DOHH2 (cell line): ENCODE data around the gene PGBD5.

Experiments used
- H3F3A ChIP-seq: fragments of 200-600 bp; sonication (generic), shearing (Covaris generic); 2 replicates; pipeline ENCODE4 v1.6.0; 2016; ENCODE audit warnings: antibody characterized with exemption, mild to moderate bottlenecking; ENCODE audit not compliant: control insufficient read depth, insufficient read depth
- H3K27ac ChIP-seq: fragments of 200-600 bp; sonication (generic); 2 replicates; pipeline ENCODE4 v1.5.1; 2014; ENCODE audit warnings: low read depth, mild to moderate bottlenecking, low read length, moderate library complexity
- H3K27me3 ChIP-seq: fragments of 200-600 bp; sonication (generic); 2 replicates; pipeline ENCODE4 v1.6.1; 2014; ENCODE audit warnings: mild to moderate bottlenecking, low read length, mixed read lengths; ENCODE audit not compliant: control insufficient read depth
- H3K36me3 ChIP-seq: fragments of 200-600 bp; sonication (generic); 2 replicates; pipeline ENCODE4 v1.6.1; 2014; ENCODE audit warnings: mild to moderate bottlenecking, low read length, moderate library complexity, mixed read lengths; ENCODE audit not compliant: control insufficient read depth
- H3K4me1 ChIP-seq: fragments of 200-600 bp; sonication (generic); 2 replicates; pipeline ENCODE4 v1.6.1; 2014; ENCODE audit warnings: mild to moderate bottlenecking, low read length, mixed read lengths; ENCODE audit not compliant: control insufficient read depth
- H3K4me2 ChIP-seq: fragments of 200-600 bp; sonication (generic); 2 replicates; pipeline ENCODE4 v1.6.0; 2014; ENCODE audit warnings: mild to moderate bottlenecking, low read length, moderate library complexity
- H3K4me3 ChIP-seq: fragments of 200-600 bp; sonication (generic); 2 replicates; pipeline ENCODE4 v1.5.1; 2014; ENCODE audit warnings: mild to moderate bottlenecking, low read length, mixed read lengths
- H3K79me2 ChIP-seq: fragments of 200-600 bp; sonication (generic); 2 replicates; pipeline ENCODE4 v1.6.1; 2014; ENCODE audit warnings: mild to moderate bottlenecking, low read length, mixed read lengths; ENCODE audit not compliant: control insufficient read depth
- H3K9me2 ChIP-seq: fragments of 200-600 bp; sonication (generic); replicated peaks from 2 replicates; pipeline ENCODE4 v1.6.1; 2014; ENCODE audit warnings: mild to moderate bottlenecking, low read length, mixed read lengths; ENCODE audit not compliant: control insufficient read depth
- H3K9me3 ChIP-seq: fragments of 200-600 bp; sonication (generic); 2 replicates; pipeline ENCODE4 v1.6.1; 2014; ENCODE audit warnings: antibody characterized with exemption, low read length, mixed read lengths; ENCODE audit not compliant: control insufficient read depth, insufficient read depth
- H4K20me1 ChIP-seq: fragments of 200-600 bp; sonication (generic); 2 replicates; pipeline ENCODE4 v1.6.0; 2014; ENCODE audit warnings: low read depth, mild to moderate bottlenecking, antibody characterized with exemption, low read length, moderate library complexity; ENCODE audit not compliant: control insufficient read depth, insufficient read depth
- EZH2phosphoT487 ChIP-seq: fragments of 200-600 bp; sonication (generic); IDR thresholded peaks from 2 replicates; pipeline ENCODE4 v1.6.1; 2017; ENCODE audit warnings: borderline replicate concordance, mild to moderate bottlenecking, antibody characterized with exemption, low read length, moderate library complexity, mixed read lengths
- TF ChIP-seq, protein P1 (sequence below): fragments of 200-600 bp; sonication (generic); IDR thresholded peaks from one replicate; pipeline ENCODE4 v1.5.1; 2014; ENCODE audit warnings: antibody characterized with exemption, mild to moderate bottlenecking, low read depth, low read length; ENCODE audit not compliant: poor library complexity, severe bottlenecking

The PGBD5 gene

DNA sequence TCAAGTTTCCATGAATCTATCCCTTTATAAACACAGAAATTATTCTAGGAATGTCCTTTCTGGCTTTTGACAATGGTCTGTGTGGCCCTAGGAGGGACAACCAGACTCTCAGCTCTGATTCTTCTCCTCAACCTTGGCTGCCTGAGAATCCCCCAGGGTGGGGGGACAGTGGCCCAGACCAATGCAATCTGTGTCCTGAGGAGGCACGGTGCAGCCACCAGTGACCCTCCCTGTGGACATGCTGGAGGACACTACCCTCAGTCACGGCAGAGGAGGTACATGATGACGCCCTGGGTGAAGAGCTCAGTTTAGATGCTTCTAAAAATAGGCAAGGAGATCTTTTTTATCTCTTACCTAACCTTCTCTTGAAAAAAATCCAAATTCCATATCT is 91.7 kb downstream of the PGBD5 start:
- Histone ChIP-seq H3K36me3 (no peaks in the 10 kb centered on the region), H3K27ac (no peak overlapping the region), H4K20me1 (no peaks in the 10 kb centered on the region), H3K79me2 (no peaks in the 10 kb centered on the region), H3K4me1 (no peaks in the 10 kb centered on the region), H3K9me2 (no peaks in the 10 kb centered on the region), H3K4me3 (no peak overlapping the region), H3K9me3 (no peaks in the 10 kb centered on the region), H3K27me3 (no peaks in the 10 kb centered on the region), H3K4me2 (no peak overlapping the region), H3F3A (no peaks in the 10 kb centered on the region)
- TF ChIP-seq EZH2phosphoT487: no peak
- TF ChIP-seq, protein P1, sequence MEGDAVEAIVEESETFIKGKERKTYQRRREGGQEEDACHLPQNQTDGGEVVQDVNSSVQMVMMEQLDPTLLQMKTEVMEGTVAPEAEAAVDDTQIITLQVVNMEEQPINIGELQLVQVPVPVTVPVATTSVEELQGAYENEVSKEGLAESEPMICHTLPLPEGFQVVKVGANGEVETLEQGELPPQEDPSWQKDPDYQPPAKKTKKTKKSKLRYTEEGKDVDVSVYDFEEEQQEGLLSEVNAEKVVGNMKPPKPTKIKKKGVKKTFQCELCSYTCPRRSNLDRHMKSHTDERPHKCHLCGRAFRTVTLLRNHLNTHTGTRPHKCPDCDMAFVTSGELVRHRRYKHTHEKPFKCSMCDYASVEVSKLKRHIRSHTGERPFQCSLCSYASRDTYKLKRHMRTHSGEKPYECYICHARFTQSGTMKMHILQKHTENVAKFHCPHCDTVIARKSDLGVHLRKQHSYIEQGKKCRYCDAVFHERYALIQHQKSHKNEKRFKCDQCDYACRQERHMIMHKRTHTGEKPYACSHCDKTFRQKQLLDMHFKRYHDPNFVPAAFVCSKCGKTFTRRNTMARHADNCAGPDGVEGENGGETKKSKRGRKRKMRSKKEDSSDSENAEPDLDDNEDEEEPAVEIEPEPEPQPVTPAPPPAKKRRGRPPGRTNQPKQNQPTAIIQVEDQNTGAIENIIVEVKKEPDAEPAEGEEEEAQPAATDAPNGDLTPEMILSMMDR: no peak

DNA sequence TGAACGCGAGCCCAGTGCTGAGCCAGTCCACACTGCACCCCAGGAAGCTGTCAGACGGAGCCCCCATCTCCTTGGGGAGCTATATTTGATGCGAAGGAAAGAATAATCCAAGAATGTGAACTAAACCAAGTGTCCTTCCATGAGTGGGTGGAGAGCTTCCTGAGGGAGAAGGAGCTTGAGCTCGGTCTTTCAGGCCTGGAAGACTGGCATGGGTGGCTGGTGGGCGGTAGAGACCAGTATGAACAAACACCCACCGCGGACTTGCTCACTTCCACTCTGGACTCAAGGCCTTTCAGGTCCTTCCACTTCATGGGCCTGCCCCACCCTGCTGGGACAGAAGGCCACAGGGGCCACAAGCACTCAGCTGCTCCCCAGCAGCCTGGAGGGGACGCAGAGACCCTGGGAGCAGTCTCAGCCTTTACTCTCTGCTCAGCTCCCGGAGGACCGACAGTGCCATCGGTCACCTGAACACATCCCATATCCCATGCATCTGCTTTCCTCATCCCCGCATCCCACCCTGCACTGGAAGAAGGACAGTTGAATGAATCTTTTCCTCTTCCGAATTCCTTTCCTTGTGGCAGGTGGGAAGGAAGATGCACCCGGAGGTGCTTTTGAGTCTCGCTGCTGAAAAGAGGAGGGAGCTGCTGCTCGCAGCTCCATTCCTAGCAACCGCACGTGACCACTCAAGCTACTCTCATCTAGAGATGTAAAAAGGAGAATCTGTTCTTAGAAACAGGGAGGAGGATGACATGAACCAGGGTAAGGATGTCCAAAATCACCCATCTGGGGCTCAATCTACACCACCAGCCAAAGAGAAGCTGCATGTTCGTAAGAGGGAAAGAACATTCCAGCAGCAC is 92.3 kb downstream of the PGBD5 start:
- H3K27ac ChIP-seq: no peak overlapping the region
- no peaks in the 10 kb centered on the region for H3K9me2 ChIP-seq
- no peaks in the 10 kb centered on the region for H3K79me2 ChIP-seq
- H3K36me3 ChIP-seq: no peaks in the 10 kb centered on the region
- TF ChIP-seq EZH2phosphoT487: no peak
- TF ChIP-seq, protein P1: no peak
- H3K4me1 ChIP-seq: no peaks in the 10 kb centered on the region
- H4K20me1 ChIP-seq: no peaks in the 10 kb centered on the region
- H3K4me2 ChIP-seq: no peak overlapping the region
- H3K9me3 ChIP-seq: no peaks in the 10 kb centered on the region
- H3K4me3 ChIP-seq: no peak overlapping the region
- no peaks in the 10 kb centered on the region for H3K27me3 ChIP-seq
- H3F3A ChIP-seq: no peaks in the 10 kb centered on the region

DNA sequence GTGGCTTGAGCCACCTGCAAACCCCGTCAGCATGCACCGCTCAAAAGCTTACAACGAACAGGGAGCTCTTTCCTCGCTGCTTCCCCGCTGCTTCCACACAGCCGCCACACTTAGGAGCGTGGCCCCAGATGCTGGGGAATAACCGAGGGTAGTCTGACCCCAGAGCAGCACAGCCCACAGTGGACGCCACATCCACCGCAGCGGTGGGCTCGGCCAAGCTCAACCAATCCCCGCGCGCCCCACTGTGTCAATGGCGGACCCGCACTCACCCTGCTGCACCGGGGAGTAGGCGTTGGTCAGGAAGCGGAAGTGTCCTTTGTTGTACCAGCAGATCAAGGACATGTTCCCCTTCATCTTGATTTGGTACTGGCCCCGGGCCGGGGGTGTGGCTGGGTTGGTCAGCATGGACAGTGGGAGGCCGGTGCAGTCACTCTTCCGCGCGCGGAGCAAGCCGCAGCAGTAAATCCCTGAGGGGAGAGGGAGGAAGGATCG is 93.5 kb downstream of the PGBD5 start:
- H3K4me3 ChIP-seq: no peak overlapping the region
- no peaks in the 10 kb centered on the region for H3K36me3 ChIP-seq
- no peak for TF ChIP-seq EZH2phosphoT487
- TF ChIP-seq, protein P1: no peak
- no peaks in the 10 kb centered on the region for H3F3A ChIP-seq
- no peak overlapping the region for H3K27ac ChIP-seq
- H4K20me1 ChIP-seq: no peaks in the 10 kb centered on the region
- no peaks in the 10 kb centered on the region for H3K9me3 ChIP-seq
- no peak overlapping the region for H3K4me2 ChIP-seq
- H3K27me3 ChIP-seq: no peaks in the 10 kb centered on the region
- no peaks in the 10 kb centered on the region for H3K4me1 ChIP-seq
- H3K79me2 ChIP-seq: no peaks in the 10 kb centered on the region
- H3K9me2 ChIP-seq: no peaks in the 10 kb centered on the region
